Prostate gland (tissue), 2 donors: ENCODE measurements around the gene IRS1.

Experiments
- CTCF ChIP-seq, 4 experiments: fragments of 200-600 bp in 2 of 4; fragments of 450-650 bp in 2 of 4; sonication (generic) in 2 of 4; IDR thresholded peaks; 1 replicate in 3 of 4; 2 replicates in 1 of 4; pipeline ENCODE4 v1.5.1; 2016 to 2019; ENCODE audit warnings: antibody characterized with exemption in 4 of 4, mild to moderate bottlenecking in 2 of 4, moderate library complexity in 2 of 4
- POLR2A ChIP-seq: fragments of 450-650 bp; IDR thresholded peaks from one replicate; pipeline ENCODE4 v1.6.1; 2016; ENCODE audit warnings: antibody characterized with exemption, mild to moderate bottlenecking

DNA sequence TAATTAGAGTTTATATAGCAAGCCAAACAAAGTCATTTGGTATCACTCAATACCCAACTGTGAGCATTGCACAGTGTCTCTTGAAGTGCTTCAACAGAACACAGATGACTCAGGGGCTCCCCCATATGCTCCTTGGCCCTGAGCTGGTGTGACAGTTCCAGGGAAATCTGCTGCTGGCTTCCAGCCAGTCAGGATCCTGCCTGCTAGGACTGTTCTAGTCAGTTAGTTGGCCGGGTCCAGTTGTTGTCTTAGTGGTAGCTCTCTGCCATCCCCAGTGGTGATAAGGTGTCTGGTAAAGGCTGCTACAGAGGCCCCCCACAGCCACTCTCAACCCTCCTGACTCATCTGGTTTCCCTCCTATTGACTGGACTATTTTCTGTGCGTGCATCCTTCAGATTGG is 100.3 kb downstream of the IRS1 start:
- TF ChIP-seq POLR2A (no peak), CTCF (IDR thresholded peaks at IDR 0.05) (no peak)
